HepG2 (cell line): ENCODE measurements around the gene SAPCD1. TPM values are rescaled to one million over a fixed set of nuclear protein-coding genes. Genes with fewer than 3 reads are reported as not detected.

ENCODE experiments used
- BCL6 ChIP-seq: IDR thresholded peaks from 2 replicates; pipeline ENCODE4 v1.6.1; 2016; ENCODE audit warnings: missing genetic modification reagents, missing compliant biosample characterization
- BHLHE40 ChIP-seq: IDR thresholded peaks from 2 replicates; pipeline ENCODE4 v1.6.1; 2011; ENCODE audit warnings: low read length, improper control_type of control experiment
- CSRNP2 ChIP-seq: sonication (generic); formaldehyde crosslinking; conservative IDR thresholded peaks from 2 replicates; pipeline ENCODE4 v1.8.0; 2022; ENCODE audit warnings: low read depth, missing genetic modification reagents
- E2F1 ChIP-seq: sonication (generic); formaldehyde crosslinking; IDR thresholded peaks from 2 replicates; pipeline ENCODE4 v1.5.0; 2020; ENCODE audit warnings: missing genetic modification reagents
- HDAC1 ChIP-seq: sonication (generic); formaldehyde crosslinking; IDR thresholded peaks from 2 replicates; pipeline ENCODE4 v1.5.1; 2020; ENCODE audit warnings: mild to moderate bottlenecking, missing genetic modification reagents
- HNRNPL ChIP-seq: fragments of 200-400 bp; formaldehyde crosslinking; IDR thresholded peaks from 2 replicates; pipeline ENCODE4 v1.6.1; 2017; ENCODE audit warnings: mild to moderate bottlenecking, low read depth, low read length
- IRX3 ChIP-seq: sonication (generic); formaldehyde crosslinking; IDR thresholded peaks from 2 replicates; pipeline ENCODE4 v1.8.1; 2023; ENCODE audit warnings: mild to moderate bottlenecking, low read depth, missing genetic modification reagents, borderline replicate concordance
- NFIC ChIP-seq: IDR thresholded peaks from 2 replicates; pipeline ENCODE4 v1.6.1; 2012; ENCODE audit warnings: mild to moderate bottlenecking, low read length, inconsistent platforms
- PHF20 ChIP-seq: sonication (generic); formaldehyde crosslinking; IDR thresholded peaks from 2 replicates; pipeline ENCODE4 v1.5.0; 2020; ENCODE audit warnings: mild to moderate bottlenecking, missing genetic modification reagents
- SETDB1 ChIP-seq: sonication (generic); formaldehyde crosslinking; IDR thresholded peaks from 2 replicates; pipeline ENCODE4 v1.5.1; 2020; ENCODE audit warnings: missing genetic modification reagents, mild to moderate bottlenecking, borderline replicate concordance
- SKI ChIP-seq: fragments of 450-650 bp; IDR thresholded peaks from one replicate; pipeline ENCODE4 v1.6.1; 2018; ENCODE audit warnings: mild to moderate bottlenecking; ENCODE audit not compliant: partially characterized antibody
- SMC3 ChIP-seq: IDR thresholded peaks from 2 replicates; pipeline ENCODE4 v1.6.1; 2011; ENCODE audit warnings: low read length, improper control_type of control experiment
- SRSF1 ChIP-seq: fragments of 200-400 bp; formaldehyde crosslinking; optimal IDR thresholded peaks from 2 replicates; pipeline ENCODE3; 2017; ENCODE audit warnings: mild to moderate bottlenecking, low read depth, low read length, moderate library complexity
- ZFP41 ChIP-seq: sonication (generic); formaldehyde crosslinking; IDR thresholded peaks from 2 replicates; pipeline ENCODE4 v1.4.0; 2020; ENCODE audit warnings: mild to moderate bottlenecking, missing genetic modification reagents, borderline replicate concordance
- ZMYM2 ChIP-seq: sonication (generic); formaldehyde crosslinking; IDR thresholded peaks from 2 replicates; pipeline ENCODE4 v1.8.0; 2022; ENCODE audit warnings: mild to moderate bottlenecking, missing genetic modification reagents
- ZNF143 ChIP-seq: sonication (generic); formaldehyde crosslinking; IDR thresholded peaks from 2 replicates; pipeline ENCODE4 v1.4.0; 2020; ENCODE audit warnings: missing genetic modification reagents
- ZNF33B ChIP-seq: sonication (generic); formaldehyde crosslinking; IDR thresholded peaks from 2 replicates; pipeline ENCODE4 v1.5.1; 2020; ENCODE audit warnings: mild to moderate bottlenecking, missing genetic modification reagents
- ZNF510 ChIP-seq: sonication (generic); formaldehyde crosslinking; IDR thresholded peaks from 2 replicates; pipeline ENCODE4 v1.4.0; 2020; ENCODE audit warnings: low read depth, mild to moderate bottlenecking, missing genetic modification reagents
- ZNF605 ChIP-seq: sonication (generic); formaldehyde crosslinking; IDR thresholded peaks from 2 replicates; pipeline ENCODE4 v1.8.0; 2022; ENCODE audit warnings: mild to moderate bottlenecking, missing genetic modification reagents
- ZNF83 ChIP-seq: sonication (generic); formaldehyde crosslinking; IDR thresholded peaks from 2 replicates; pipeline ENCODE4 v1.4.0; 2020; ENCODE audit warnings: missing genetic modification reagents, mild to moderate bottlenecking, borderline replicate concordance
- polyA plus RNA-seq, 8 experiments: library from polyadenylated mRNA; depleted of rRNA in 3 of 8; stranded (reverse) in 7 of 8; unstranded in 1 of 8; fragments of >200 nt; fragmentation: Illumina TruSeq in 4 of 8; extraction: Trizol in 4 of 8; gene quantifications; 2 replicates each; pipeline versions ENCODE4 v1.2.1 to v1.2.3, GENCODE V29; 2011 to 2016; ENCODE audit warnings: low read depth in 4 of 8, missing spikeins in 1 of 8, mixed read lengths in 1 of 8; ENCODE audit not compliant: insufficient read depth in 1 of 8
- total RNA-seq, 5 experiments: library from RNA; depleted of rRNA; stranded (reverse); fragments of >200 nt; fragmentation: Illumina TruSeq; extraction: Trizol; gene quantifications; 2 replicates each; pipeline ENCODE4 v1.2.3, GENCODE V29; 2016; ENCODE audit warnings: low read depth in 1 of 5
- TF ChIP-seq, protein P1 (sequence below): fragments of 450-650 bp; IDR thresholded peaks from 2 replicates; pipeline ENCODE4 v1.6.1; 2017; ENCODE audit warnings: mild to moderate bottlenecking
- TF ChIP-seq, protein P2 (sequence below): sonication (generic); formaldehyde crosslinking; IDR thresholded peaks from 2 replicates; pipeline ENCODE4 v1.9.0; 2022; ENCODE audit warnings: low read depth, missing genetic modification reagents

Gene SAPCD1
- total and polyA plus RNA-seq, 2 of the 13 experiments (the other 11 are each of a cell fraction or from before 2014, with no cell fraction given), result 2.5 to 3.9 TPM

GRCh38 chr6:31737991-31738979, 24.2 kb upstream of the SAPCD1 start (continued):
- TF ChIP-seq E2F1 (CRISPR knock-in tag) (no peak), PHF20 (CRISPR knock-in tag) (peak; percentile 52), ZNF605 (CRISPR knock-in tag) (peak; percentile 60), IRX3 (peak; percentile 76; the same call in 1 of the 2 replicates), ZNF83 (CRISPR knock-in tag) (no peak), SMC3 (0 out of 2 replicates have a peak, but pooled peaks have one; percentile 10), CSRNP2 (0 out of 2 replicates have a peak, but pooled peaks have one; percentile 38), NFIC (no peak), BHLHE40 (no peak), SKI (no peak), SRSF1 (no peak), ZNF510 (peak; percentile 72; the same call in 1 of the 2 replicates), ZNF33B (CRISPR knock-in tag) (no peak; the same call in 1 of the 2 replicates), HNRNPL (no peak), ZNF143 (CRISPR knock-in tag) (no peak), SETDB1 (no peak), ZMYM2 (no peak), ZFP41 (no peak), HDAC1 (CRISPR knock-in tag) (no peak; the same call in 1 of the 2 replicates), BCL6 (peak; percentile 91)
- TF ChIP-seq, protein P1, sequence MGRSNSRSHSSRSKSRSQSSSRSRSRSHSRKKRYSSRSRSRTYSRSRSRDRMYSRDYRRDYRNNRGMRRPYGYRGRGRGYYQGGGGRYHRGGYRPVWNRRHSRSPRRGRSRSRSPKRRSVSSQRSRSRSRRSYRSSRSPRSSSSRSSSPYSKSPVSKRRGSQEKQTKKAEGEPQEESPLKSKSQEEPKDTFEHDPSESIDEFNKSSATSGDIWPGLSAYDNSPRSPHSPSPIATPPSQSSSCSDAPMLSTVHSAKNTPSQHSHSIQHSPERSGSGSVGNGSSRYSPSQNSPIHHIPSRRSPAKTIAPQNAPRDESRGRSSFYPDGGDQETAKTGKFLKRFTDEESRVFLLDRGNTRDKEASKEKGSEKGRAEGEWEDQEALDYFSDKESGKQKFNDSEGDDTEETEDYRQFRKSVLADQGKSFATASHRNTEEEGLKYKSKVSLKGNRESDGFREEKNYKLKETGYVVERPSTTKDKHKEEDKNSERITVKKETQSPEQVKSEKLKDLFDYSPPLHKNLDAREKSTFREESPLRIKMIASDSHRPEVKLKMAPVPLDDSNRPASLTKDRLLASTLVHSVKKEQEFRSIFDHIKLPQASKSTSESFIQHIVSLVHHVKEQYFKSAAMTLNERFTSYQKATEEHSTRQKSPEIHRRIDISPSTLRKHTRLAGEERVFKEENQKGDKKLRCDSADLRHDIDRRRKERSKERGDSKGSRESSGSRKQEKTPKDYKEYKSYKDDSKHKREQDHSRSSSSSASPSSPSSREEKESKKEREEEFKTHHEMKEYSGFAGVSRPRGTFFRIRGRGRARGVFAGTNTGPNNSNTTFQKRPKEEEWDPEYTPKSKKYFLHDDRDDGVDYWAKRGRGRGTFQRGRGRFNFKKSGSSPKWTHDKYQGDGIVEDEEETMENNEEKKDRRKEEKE, result no peak
- TF ChIP-seq, protein P2, sequence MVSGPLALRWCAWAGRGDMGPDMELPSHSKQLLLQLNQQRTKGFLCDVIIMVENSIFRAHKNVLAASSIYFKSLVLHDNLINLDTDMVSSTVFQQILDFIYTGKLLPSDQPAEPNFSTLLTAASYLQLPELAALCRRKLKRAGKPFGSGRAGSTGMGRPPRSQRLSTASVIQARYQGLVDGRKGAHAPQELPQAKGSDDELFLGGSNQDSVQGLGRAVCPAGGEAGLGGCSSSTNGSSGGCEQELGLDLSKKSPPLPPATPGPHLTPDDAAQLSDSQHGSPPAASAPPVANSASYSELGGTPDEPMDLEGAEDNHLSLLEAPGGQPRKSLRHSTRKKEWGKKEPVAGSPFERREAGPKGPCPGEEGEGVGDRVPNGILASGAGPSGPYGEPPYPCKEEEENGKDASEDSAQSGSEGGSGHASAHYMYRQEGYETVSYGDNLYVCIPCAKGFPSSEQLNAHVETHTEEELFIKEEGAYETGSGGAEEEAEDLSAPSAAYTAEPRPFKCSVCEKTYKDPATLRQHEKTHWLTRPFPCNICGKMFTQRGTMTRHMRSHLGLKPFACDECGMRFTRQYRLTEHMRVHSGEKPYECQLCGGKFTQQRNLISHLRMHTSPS (CRISPR knock-in tag), result peak; percentile 77; the same call in 1 of the 2 replicates
